GM19351 (cell line): Measurements from ENCODE around the gene ALK.

ENCODE experiments used
- ATAC-seq: cut with Tn5 transposase; IDR thresholded peaks from one replicate; pipeline ENCODE4 v1.9.1; 2021; ENCODE audit warnings: mild to moderate bottlenecking, moderate library complexity; ENCODE audit not compliant: unreplicated experiment

Gene ALK

GRCh38 chr2:29614295-29614830 lies 307.0 kb downstream of the ALK start:
- no peak for ATAC-seq

GRCh38 chr2:29613792-29614266 lies 307.6 kb downstream of the ALK start:
- ATAC-seq: no peak

- ATAC-seq: no peak
Measured at GRCh38 chr2:29613067-29613466, 308.3 kb downstream of the ALK start.

GRCh38 chr2:29612568-29612967 lies 308.8 kb downstream of the ALK start:
- no peak for ATAC-seq

- ATAC-seq: no peak
Measured at GRCh38 chr2:29611850-29612249, 309.5 kb downstream of the ALK start.

- no peak for ATAC-seq
Measured at GRCh38 chr2:29611261-29611660, 310.1 kb downstream of the ALK start.

GRCh38 chr2:29610569-29610968 lies 310.8 kb downstream of the ALK start:
- ATAC-seq: no peak

- ATAC-seq: no peak
Measured at GRCh38 chr2:29607038-29607420, 314.4 kb downstream of the ALK start.

- no peak for ATAC-seq
Measured at GRCh38 chr2:29606104-29607037, 315.0 kb downstream of the ALK start.

GRCh38 chr2:29603341-29603740 lies 318.0 kb downstream of the ALK start:
- ATAC-seq: no peak

GRCh38 chr2:29601872-29602271 lies 319.5 kb downstream of the ALK start:
- no peak for ATAC-seq

- ATAC-seq: no peak
Measured at GRCh38 chr2:29601321-29601720, 320.1 kb downstream of the ALK start.

- no peak for ATAC-seq
Measured at GRCh38 chr2:29599946-29600345, 321.4 kb downstream of the ALK start.

- ATAC-seq: no peak
Measured at GRCh38 chr2:29598978-29599377, 322.4 kb downstream of the ALK start.

- ATAC-seq: no peak
Measured at GRCh38 chr2:29597035-29597434, 324.4 kb downstream of the ALK start.

GRCh38 chr2:29596584-29596983 lies 324.8 kb downstream of the ALK start:
- ATAC-seq: no peak

- no peak for ATAC-seq
Measured at GRCh38 chr2:29591600-29591999, 329.8 kb downstream of the ALK start.

GRCh38 chr2:29590211-29590610 lies 331.2 kb downstream of the ALK start:
- no peak for ATAC-seq

- ATAC-seq: no peak
Measured at GRCh38 chr2:29589440-29590103, 331.8 kb downstream of the ALK start.

- no peak for ATAC-seq
Measured at GRCh38 chr2:29587402-29588190, 333.8 kb downstream of the ALK start.

- no peak for ATAC-seq
Measured at GRCh38 chr2:29586919-29587318, 334.5 kb downstream of the ALK start.
